H9 (cell line): ENCODE data around the gene CCDC194. TPM values are rescaled to one million over a fixed set of nuclear protein-coding genes. Genes with fewer than 3 reads are reported as not detected.

Source experiments
- DNase-seq: peaks from one replicate; pipeline ENCODE4 v3.0.0-alpha.2; 2017
- H2AFZ ChIP-seq: one replicate; pipeline ENCODE4 v1.6.1; 2013; ENCODE audit warnings: mild to moderate bottlenecking, low read length, control low read depth, moderate library complexity
- H2AK5ac ChIP-seq: 2 replicates; pipeline ENCODE4 v1.6.1; 2013; ENCODE audit warnings: low read length, control low read depth, mixed read lengths; ENCODE audit not compliant: insufficient read length
- H2BK120ac ChIP-seq: one replicate; pipeline ENCODE4 v1.6.1; 2013; ENCODE audit warnings: low read depth, mild to moderate bottlenecking, low read length, control low read depth, inconsistent platforms; ENCODE audit not compliant: poor library complexity, severe bottlenecking
- H2BK12ac ChIP-seq: 2 replicates; pipeline ENCODE4 v1.6.1; 2013; ENCODE audit warnings: low read length, control low read depth, mixed read lengths, low read depth; ENCODE audit not compliant: insufficient read length
- H2BK15ac ChIP-seq: 2 replicates; pipeline ENCODE4 v1.6.1; 2013; ENCODE audit warnings: low read depth, low read length, control low read depth
- H2BK20ac ChIP-seq: one replicate; pipeline ENCODE4 v1.6.1; 2013; ENCODE audit warnings: low read depth, mild to moderate bottlenecking, low read length, control low read depth, inconsistent platforms; ENCODE audit not compliant: poor library complexity, severe bottlenecking
- H2BK5ac ChIP-seq: 2 replicates; pipeline ENCODE4 v1.6.1; 2013; ENCODE audit warnings: low read length, control low read depth, mixed read lengths; ENCODE audit not compliant: insufficient read length
- H3K14ac ChIP-seq: 2 replicates; pipeline ENCODE4 v1.6.1; 2013; ENCODE audit warnings: low read length, control low read depth; ENCODE audit not compliant: insufficient read depth
- H3K18ac ChIP-seq: 2 replicates; pipeline ENCODE4 v1.6.1; 2013; ENCODE audit warnings: low read depth, mild to moderate bottlenecking, mixed read lengths, low read length, control low read depth; ENCODE audit not compliant: insufficient read length
- H3K23ac ChIP-seq: 2 replicates; pipeline ENCODE4 v1.6.1; 2013; ENCODE audit warnings: low read length, control low read depth, mixed read lengths, low read depth; ENCODE audit not compliant: insufficient read length
- H3K23me2 ChIP-seq: 2 replicates; pipeline ENCODE4 v1.6.1; 2013; ENCODE audit warnings: low read depth, mild to moderate bottlenecking, mixed read lengths, low read length, control low read depth; ENCODE audit not compliant: insufficient read length, poor library complexity, severe bottlenecking
- H3K27ac ChIP-seq: 2 replicates; pipeline ENCODE4 v1.5.1; 2013; ENCODE audit warnings: low read length, control low read depth, mixed read lengths, low read depth; ENCODE audit not compliant: insufficient read length
- H3K27me3 ChIP-seq: 2 replicates; pipeline ENCODE4 v1.6.1; 2013; ENCODE audit warnings: low read length, control low read depth, inconsistent platforms; ENCODE audit not compliant: insufficient read depth
- H3K4ac ChIP-seq: 2 replicates; pipeline ENCODE4 v1.6.1; 2013; ENCODE audit warnings: low read depth, mild to moderate bottlenecking, control low read depth, inconsistent platforms, low read length, moderate library complexity
- H3K4me1 ChIP-seq: 2 replicates; pipeline ENCODE4 v1.6.1; 2013; ENCODE audit warnings: low read length, control low read depth, inconsistent platforms; ENCODE audit not compliant: insufficient read depth
- H3K4me2 ChIP-seq: 2 replicates; pipeline ENCODE4 v1.6.1; 2013; ENCODE audit warnings: low read length, control low read depth, mixed read lengths; ENCODE audit not compliant: insufficient read length, insufficient read depth
- H3K56ac ChIP-seq: 2 replicates; pipeline ENCODE4 v1.6.1; 2013; ENCODE audit warnings: low read depth, mild to moderate bottlenecking, mixed read lengths, low read length, control low read depth; ENCODE audit not compliant: insufficient read length
- H3K79me1 ChIP-seq: 2 replicates; pipeline ENCODE4 v1.6.1; 2013; ENCODE audit warnings: low read depth, mild to moderate bottlenecking, moderate library complexity, low read length, control low read depth, inconsistent platforms; ENCODE audit not compliant: insufficient read depth, poor library complexity, severe bottlenecking
- H3K79me2 ChIP-seq: 2 replicates; pipeline ENCODE4 v1.6.1; 2013; ENCODE audit warnings: low read length, control low read depth, inconsistent platforms; ENCODE audit not compliant: insufficient read depth
- H3K9ac ChIP-seq: 2 replicates; pipeline ENCODE4 v1.6.1; 2013; ENCODE audit warnings: low read length, control low read depth, mixed read lengths; ENCODE audit not compliant: insufficient read length; ENCODE audit errors: extremely low read depth
- H3K9me3 ChIP-seq: one replicate; pipeline ENCODE4 v1.6.1; 2013; ENCODE audit warnings: low read depth, low read length, inconsistent platforms; ENCODE audit not compliant: control insufficient read depth
- H3T11ph ChIP-seq: one replicate; pipeline ENCODE4 v1.6.1; 2013; ENCODE audit warnings: mild to moderate bottlenecking, low read length, control low read depth, inconsistent platforms
- H4K20me1 ChIP-seq: one replicate; pipeline ENCODE4 v1.6.1; 2013; ENCODE audit not compliant: control insufficient read depth, insufficient read length, insufficient read depth
- H4K5ac ChIP-seq: 2 replicates; pipeline ENCODE4 v1.6.1; 2013; ENCODE audit warnings: low read depth, mild to moderate bottlenecking, mixed read lengths, low read length, control low read depth; ENCODE audit not compliant: insufficient read length
- H4K8ac ChIP-seq: replicated peaks from 2 replicates; pipeline ENCODE4 v1.6.1; 2013; ENCODE audit warnings: low read length, control low read depth, mixed read lengths, low read depth; ENCODE audit not compliant: insufficient read length
- H4K91ac ChIP-seq: 2 replicates; pipeline ENCODE4 v1.6.1; 2013; ENCODE audit warnings: low read depth, mild to moderate bottlenecking, moderate library complexity, mixed read lengths, low read length, control low read depth; ENCODE audit not compliant: insufficient read length
- H3K27ac Mint-ChIP-seq, 3 experiments: 2 replicates in 2 of 3; 3 replicates in 1 of 3; pipeline ENCODE4 v1.8.0; 2020 to 2021; ENCODE audit warnings: mixed read lengths in 3 of 3, mild to moderate bottlenecking in 1 of 3, moderate library complexity in 1 of 3
- H3K27me3 Mint-ChIP-seq: 2 replicates; pipeline ENCODE4 v1.8.0; 2021; ENCODE audit warnings: low read depth, mild to moderate bottlenecking, moderate library complexity, mixed read lengths
- H3K36me3 Mint-ChIP-seq, 3 experiments: 2 replicates in 2 of 3; 3 replicates in 1 of 3; pipeline ENCODE4 v1.8.0; 2020 to 2021; ENCODE audit warnings: low read depth in 3 of 3, mixed read lengths in 3 of 3; ENCODE audit not compliant: insufficient read depth in 1 of 3
- H3K4me1 Mint-ChIP-seq, 2 experiments: 2 replicates each; pipeline ENCODE4 v1.8.0; 2020; ENCODE audit warnings: mixed read lengths in 2 of 2
- H3K4me3 Mint-ChIP-seq, 2 experiments: 2 replicates in 1 of 2; 3 replicates in 1 of 2; pipeline ENCODE4 v1.8.0; 2020 to 2021; ENCODE audit warnings: mild to moderate bottlenecking in 2 of 2, mixed read lengths in 2 of 2, moderate library complexity in 1 of 2
- H3K9me3 Mint-ChIP-seq, 2 experiments: 2 replicates in 1 of 2; 3 replicates in 1 of 2; pipeline ENCODE4 v1.8.0; 2020; ENCODE audit warnings: mild to moderate bottlenecking in 2 of 2, mixed read lengths in 2 of 2, moderate library complexity in 1 of 2
- CTCF ChIP-seq: fragments of 200-600 bp; sonication (generic); conservative IDR thresholded peaks from 3 replicates; pipeline ENCODE4 v1.8.0; 2021; ENCODE audit warnings: antibody characterized with exemption, mild to moderate bottlenecking
- WGBS: extraction: QIAGEN DNeasy Blood & Tissue Kit; methylation state at CpG from one replicate; pipeline ENCODE4 v1.1.7; 2013; ENCODE audit warnings: missing lambda C conversion rate, low lambda C conversion rate, mixed read lengths; ENCODE audit not compliant: insufficient read length; ENCODE audit errors: extremely low coverage; 5-methylcytosine and 5-hydroxymethylcytosine counted together
- total RNA-seq: library from RNA; stranded (reverse); gene quantifications from 2 replicates; pipeline ENCODE4 v1.2.1, GENCODE V29; 2021

CCDC194 gene
- total RNA-seq, 1 experiment from 2014 or later: 0.68 TPM

- Histone ChIP-seq H4K8ac (no peak overlapping the region), H3K27me3 (no peaks in the 10 kb centered on the region), H2AK5ac (no peak overlapping the region), H4K91ac (no peak overlapping the region), H3T11ph (no peak overlapping the region), H3K9me3 (no peaks in the 10 kb centered on the region), H4K5ac (no peak overlapping the region), H3K56ac (no peak overlapping the region), H3K4ac (no peak overlapping the region), H2BK5ac (no peak overlapping the region), H3K9ac (no peak overlapping the region), H3K18ac (no peak overlapping the region), H2AFZ (no peak overlapping the region), H3K27ac (no peak overlapping the region), H3K79me2 (no peaks in the 10 kb centered on the region), H3K4me2 (no peak overlapping the region), H2BK20ac (no peak overlapping the region), H3K14ac (no peak overlapping the region), H3K23ac (no peak overlapping the region), H3K79me1 (no peaks in the 10 kb centered on the region), H3K4me1 (no peaks in the 10 kb centered on the region), H2BK12ac (no peak overlapping the region), H2BK120ac (no peak overlapping the region), H2BK15ac (no peak overlapping the region), H3K23me2 (no peaks in the 10 kb centered on the region), H4K20me1 (no peaks in the 10 kb centered on the region)
- Mint-ChIP-seq H3K4me1 (no peaks in the 10 kb centered on the region), H3K36me3 (peaks cover 0 to 6% (median 0%) of the 10 kb centered on the region in 3 experiments; a peak in 1 of 7 replicates), H3K4me3 (no peak overlapping the region), H3K9me3 (no peaks in the 10 kb centered on the region), H3K27ac (no peak overlapping the region), H3K27me3 (peaks cover 1% of the 10 kb centered on the region; the same call in 1 of the 2 replicates)
- no CpG with 5 or more reads among the region's 7 CpGs for WGBS
- TF ChIP-seq CTCF: no peak
- no peak for DNase-seq
These were observed 41.2 kb upstream of the CCDC194 start for GRCh38 chr19:17435218-17435617.
